ENCODE measurements around the gene PRR32.
"Not testable (repeated sequence)": the region's sequence is repeated elsewhere in the genome, so short reads cannot be mapped to it uniquely, and the experiment has no call there.

Gene PRR32, protein sequence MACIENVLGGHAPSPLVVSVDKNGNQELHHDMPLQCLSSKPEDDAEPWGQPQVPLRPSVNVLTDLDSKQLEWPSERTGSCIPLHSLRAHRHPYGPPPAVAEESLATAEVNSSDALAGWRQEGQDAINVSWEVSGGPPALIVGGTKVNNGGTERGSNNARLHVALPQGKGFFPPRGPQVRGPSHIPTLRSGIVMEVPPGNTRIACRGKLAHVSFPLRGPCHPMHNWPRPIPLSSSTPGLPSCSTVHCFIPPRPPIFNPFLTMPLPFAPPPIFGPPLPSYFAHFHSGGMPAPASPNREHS

DNA sequence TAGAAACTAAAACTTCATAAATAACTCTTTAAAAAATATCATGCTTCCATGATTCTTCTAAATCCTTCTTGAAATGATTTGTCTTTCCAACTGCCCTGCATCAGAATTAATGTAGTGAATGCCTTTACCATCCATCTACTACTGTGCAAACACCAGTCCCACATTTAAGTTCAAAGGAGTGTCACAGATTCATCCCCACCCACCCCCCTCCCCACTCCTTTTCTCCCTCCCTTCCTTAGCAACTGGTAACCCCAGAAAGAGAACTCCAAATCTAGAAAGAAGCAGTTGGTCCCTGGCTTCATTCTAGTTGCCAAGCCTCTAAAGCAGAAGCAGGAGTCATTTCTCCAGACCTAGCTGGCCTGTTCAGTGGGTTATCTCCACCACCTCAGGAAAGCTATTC is at the start of gene PRR32:
Gene PRR32 (plus strand): TSS at position 301 of the 400 bp plus-strand sequence. CDS start 115 bp downstream, outside the sequence.
- DNase-seq (ENCODE audit: low read depth in 2 of 2) = no peak

DNA sequence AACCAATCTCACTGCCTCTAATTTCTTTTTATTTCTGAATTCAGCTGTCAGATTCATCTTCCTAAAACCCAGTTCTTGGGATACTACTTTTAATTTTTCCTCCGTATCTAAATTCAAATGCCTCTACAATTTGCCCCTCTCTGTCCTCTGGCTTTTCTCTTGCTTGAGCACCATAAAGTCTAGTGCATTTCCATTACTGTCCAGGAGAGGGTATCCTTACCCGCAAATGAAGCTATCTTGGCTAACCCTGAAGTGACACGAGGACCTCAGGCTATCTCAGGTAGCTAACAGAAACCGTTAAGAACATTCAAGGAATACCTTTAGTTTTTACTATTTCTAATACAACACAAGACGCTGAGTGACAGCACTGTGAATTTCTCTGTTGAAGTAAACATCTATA is 49.4 kb upstream of the PRR32 start:
- no peak for DNase-seq (ENCODE audit: low read depth in 2 of 2)

DNA sequence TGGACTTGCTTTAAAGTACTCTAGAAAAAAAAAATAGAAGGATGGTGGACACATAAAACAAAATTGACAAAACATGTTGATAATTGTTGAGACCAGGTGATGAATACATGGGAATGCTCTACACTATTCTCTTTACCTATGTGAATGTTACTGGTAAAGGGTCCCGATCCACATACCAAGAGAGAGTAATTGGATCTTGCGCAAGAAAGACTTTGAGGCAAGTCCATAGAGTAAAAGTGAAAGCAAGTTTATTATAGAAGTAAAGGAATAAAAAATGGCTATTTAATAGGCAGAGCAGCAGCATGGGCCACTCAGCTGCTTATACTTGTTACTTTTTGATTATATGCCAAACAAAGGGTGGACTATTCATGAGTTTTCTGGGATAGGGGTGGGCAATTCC is 34.0 kb upstream of the PRR32 start:
- no peak for DNase-seq (ENCODE audit: low read depth in 2 of 2)

DNA sequence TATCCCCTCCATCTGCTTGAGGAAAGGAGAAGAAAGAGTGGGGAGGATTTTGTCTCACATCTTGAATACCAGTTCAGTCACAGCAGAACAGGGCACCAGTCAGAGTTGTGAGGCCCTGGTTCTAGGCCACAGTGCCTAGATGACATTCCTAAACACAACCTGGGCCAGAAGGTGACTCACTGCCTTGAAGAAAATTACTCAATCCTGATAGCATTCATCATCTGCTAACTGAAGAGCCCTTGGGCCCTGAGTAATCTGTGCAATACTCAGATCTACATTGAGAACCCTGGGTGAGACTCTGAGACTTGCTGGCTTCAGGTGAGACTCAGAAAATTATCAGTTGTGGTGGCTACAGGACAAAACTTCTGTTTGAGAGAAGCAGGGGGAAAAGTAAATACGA is 20.5 kb upstream of the PRR32 start:
- DNase-seq (ENCODE audit: low read depth in 2 of 2) = no peak

DNA sequence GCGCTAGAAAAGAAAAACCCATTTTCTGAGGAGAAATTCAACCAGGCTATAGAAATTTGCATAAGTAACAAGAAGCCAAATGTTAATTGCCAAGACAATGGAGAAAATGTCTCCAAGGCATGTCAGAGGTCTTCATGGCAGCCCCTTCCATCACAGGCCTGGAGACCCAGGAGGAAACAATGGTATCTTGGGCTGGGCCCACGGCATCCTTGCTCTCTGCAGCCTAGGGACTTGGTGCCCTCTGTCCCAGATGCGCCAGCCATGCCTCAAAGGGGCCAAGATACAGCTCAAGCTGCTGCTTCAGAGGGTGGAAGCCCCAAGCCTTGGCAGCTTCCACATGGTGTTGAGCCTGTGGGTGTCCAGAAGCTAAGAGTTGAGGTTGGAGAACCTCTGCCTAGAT is 12.7 kb upstream of the PRR32 start:
- DNase-seq (ENCODE audit: low read depth in 2 of 2) = not testable (repeated sequence)

DNA sequence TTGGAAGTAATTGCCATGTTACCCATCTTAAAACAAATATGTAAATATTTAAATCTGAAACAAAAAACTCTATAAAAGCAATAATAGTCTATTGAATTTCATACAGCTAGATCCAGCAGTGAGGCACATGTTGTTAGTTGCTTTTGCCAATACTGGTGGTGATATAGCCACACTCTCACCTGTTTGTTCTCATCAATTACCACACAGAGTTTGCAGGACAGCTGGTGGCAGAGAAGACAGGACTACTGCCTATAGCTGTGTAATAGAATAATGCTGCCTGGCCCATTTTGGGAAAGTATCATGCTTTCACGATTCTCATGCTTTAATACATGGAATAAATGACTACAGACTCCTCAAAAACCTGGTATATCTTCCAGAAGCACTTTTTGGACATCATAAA is 3.7 kb upstream of the PRR32 start:
- no peak for DNase-seq (ENCODE audit: low read depth in 2 of 2)

DNA sequence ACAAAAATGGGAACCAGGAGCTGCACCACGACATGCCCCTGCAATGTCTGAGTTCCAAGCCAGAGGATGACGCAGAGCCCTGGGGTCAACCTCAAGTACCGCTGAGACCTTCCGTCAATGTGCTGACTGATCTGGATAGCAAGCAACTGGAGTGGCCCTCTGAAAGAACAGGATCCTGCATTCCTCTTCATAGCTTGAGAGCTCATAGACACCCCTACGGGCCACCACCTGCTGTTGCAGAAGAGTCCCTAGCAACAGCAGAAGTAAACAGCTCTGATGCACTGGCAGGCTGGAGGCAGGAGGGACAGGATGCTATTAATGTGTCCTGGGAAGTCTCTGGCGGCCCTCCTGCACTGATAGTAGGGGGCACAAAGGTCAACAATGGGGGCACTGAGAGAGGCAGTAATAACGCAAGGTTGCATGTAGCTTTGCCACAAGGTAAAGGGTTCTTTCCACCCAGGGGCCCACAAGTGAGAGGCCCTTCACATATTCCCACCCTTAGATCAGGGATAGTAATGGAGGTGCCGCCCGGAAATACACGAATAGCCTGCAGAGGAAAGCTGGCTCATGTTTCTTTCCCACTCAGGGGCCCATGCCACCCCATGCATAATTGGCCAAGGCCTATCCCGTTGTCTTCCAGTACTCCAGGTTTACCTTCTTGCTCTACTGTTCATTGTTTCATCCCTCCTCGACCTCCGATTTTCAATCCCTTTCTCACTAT is 1.3 kb downstream of the PRR32 start:
- DNase-seq (ENCODE audit: low read depth in 2 of 2) = no peak

DNA sequence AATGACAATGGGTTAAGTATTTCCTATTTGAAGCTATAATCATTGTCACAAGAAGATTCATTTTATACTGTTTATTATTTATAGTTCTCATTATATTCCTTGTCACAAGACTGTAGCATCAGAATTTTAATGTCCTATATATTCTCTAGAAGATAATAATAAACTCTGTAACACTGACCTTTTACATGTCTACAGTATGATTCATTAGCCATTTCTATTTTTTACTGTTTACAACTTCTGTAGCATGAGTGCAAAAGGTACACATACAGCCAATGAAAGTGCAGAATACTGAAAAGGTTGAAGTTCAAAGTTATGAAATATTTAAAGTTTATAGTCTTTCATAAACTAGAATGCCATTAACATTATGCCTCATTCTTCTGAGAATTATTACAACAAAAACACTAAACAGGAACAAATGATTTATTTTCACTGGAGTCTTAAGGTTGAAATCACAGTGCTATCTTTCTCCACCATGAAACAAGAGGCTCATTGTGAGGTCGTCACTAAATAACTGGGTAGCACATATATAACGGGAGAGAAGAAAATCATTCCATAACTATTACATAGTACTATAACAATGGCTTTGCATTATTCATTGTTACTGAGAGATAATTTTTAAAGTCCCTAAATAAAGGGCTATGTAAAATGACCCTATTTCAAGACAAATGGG is 4.9 kb downstream of the PRR32 start:
- DNase-seq (ENCODE audit: low read depth in 2 of 2) = no peak

DNA sequence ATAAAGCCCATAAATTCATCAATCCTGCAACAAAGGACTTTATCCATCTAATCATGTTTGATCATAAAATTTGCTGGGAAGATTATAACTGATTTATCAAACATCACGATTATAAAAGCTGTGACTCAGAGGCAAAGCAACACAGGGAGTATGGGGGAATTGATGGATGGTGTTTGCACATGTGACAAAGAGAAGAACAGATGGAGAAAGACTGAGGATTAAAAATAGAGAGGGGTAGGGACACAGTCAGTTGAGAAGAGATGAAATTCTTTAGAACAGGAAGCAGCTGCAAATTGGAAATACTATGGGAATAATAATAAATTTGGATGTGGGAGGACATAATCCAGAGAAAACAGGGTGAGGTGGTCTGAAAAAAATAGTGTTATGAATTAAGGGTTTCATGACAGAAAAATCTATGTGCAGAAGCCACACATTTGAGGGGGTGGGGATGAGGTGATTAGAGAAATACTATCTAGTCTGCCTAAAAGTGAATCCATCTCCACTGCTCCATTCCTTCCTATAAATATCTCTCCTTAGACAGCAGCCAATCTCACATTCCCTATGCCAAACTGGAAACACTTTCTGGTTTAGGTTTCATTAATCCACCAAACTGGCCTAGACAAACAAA is 6.2 kb downstream of the PRR32 start:
- no peak for DNase-seq (ENCODE audit: low read depth in 2 of 2)

DNA sequence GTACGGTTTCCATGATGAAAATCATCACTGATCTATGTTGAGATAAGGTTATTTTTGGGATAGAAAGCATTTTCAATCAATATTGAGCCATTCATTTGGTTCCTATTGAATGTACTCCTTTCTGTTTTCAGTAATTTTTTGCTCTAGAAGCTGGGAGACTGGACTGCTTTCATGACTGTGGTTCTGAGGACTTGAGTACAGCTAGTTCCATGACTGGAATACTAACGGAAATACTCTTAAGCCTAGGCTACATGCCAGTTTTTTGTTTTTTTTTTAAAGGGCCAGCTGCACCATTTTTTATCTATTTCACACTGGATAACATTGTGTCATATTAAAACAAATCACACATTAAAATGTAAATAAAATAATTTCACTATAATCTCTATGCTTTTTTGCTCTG is 16.7 kb downstream of the PRR32 start:
- DNase-seq (ENCODE audit: low read depth in 2 of 2) = no peak

DNA sequence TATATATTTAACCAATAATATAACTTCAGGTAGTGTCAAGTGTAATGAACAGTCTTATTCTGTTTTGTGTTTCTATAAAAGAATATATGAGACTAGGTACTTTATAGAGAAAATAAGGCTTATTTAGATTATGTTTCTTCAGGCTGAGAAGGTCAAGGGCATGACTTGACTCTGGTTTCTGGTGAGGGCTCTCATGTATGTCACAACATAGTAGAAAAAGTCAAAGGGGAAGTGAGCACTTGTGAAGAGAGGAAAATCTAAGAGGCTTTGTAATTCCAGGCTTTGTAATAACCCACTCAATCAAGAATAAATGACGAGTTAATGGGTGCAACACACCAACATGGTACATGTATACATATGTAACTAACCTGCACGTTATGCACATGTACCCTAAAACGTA is 27.6 kb downstream of the PRR32 start:
- no peak for DNase-seq (ENCODE audit: low read depth in 2 of 2)

DNA sequence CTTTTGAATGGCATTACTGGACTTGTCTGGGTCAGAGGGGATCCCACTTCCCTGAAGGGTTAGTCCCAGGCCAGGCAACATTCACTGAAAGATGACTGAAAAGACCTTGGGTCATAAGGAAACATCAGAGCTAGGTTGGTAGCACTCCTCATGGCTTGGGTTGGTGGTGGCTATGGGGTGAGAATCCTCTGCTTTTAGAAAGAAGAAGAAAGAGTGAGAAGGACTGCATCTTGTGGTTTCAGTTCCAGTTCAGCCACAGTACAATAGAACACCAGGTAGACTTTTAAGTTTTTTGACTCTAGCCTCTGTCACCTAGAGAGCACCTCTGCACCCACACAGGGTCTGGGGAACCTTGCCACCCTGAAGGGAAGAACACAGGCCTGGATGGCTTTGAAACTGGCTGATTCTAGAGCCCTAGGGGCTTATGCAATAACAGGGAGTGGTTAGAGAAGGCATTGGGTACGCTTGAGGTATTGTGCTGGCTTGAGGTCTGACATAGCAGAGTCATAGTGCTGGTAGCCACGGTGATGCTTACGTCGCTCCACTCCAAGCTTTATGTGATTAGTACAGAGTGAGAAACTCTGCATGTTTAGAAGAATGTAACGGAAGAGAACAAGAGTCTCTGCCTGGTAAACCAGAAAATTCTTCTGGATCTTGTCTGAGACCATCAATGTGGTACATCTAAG is 36.5 kb downstream of the PRR32 start:
- no peak for DNase-seq (ENCODE audit: low read depth in 2 of 2)
